Loucy (cell line): ENCODE data around the gene ARHGAP26.

Experiments used
- H2AFZ ChIP-seq: fragments of 200-600 bp; sonication (generic); 2 replicates; pipeline ENCODE4 v1.6.0; 2016; ENCODE audit warnings: antibody characterized with exemption, mild to moderate bottlenecking, low read length, moderate library complexity
- H3F3A ChIP-seq: fragments of 200-600 bp; 2 replicates; pipeline ENCODE4 v1.6.0; 2016; ENCODE audit warnings: antibody characterized with exemption, low read depth, mild to moderate bottlenecking
- H3K27me3 ChIP-seq: fragments of 200-600 bp; sonication (generic); 2 replicates; pipeline ENCODE4 v1.6.1; 2014; ENCODE audit warnings: low read length, mild to moderate bottlenecking; ENCODE audit not compliant: insufficient read depth, poor library complexity, severe bottlenecking
- H3K36me3 ChIP-seq: fragments of 200-600 bp; sonication (generic); 2 replicates; pipeline ENCODE4 v1.6.1; 2016; ENCODE audit warnings: low read length; ENCODE audit not compliant: insufficient read depth
- H3K4me1 ChIP-seq: fragments of 200-600 bp; sonication (generic); 2 replicates; pipeline ENCODE4 v1.5.1; 2014; ENCODE audit warnings: low read length, mild to moderate bottlenecking; ENCODE audit not compliant: insufficient read depth, poor library complexity, severe bottlenecking
- H3K4me2 ChIP-seq: fragments of 200-600 bp; sonication (generic); 2 replicates; pipeline ENCODE4 v1.6.0; 2014; ENCODE audit warnings: antibody characterized with exemption, low read length, low read depth, mild to moderate bottlenecking; ENCODE audit not compliant: poor library complexity, severe bottlenecking
- H3K4me3 ChIP-seq: fragments of 200-600 bp; sonication (generic); 2 replicates; pipeline ENCODE4 v1.5.1; 2014; ENCODE audit warnings: low read length, mild to moderate bottlenecking, mixed read lengths; ENCODE audit not compliant: poor library complexity, severe bottlenecking
- H3K79me2 ChIP-seq: fragments of 200-600 bp; sonication (generic); 2 replicates; pipeline ENCODE4 v1.6.1; 2014; ENCODE audit warnings: low read length; ENCODE audit not compliant: insufficient read depth
- H3K9ac ChIP-seq: fragments of 200-600 bp; sonication (generic); 2 replicates; pipeline ENCODE4 v1.6.0; 2014; ENCODE audit warnings: mild to moderate bottlenecking, low read depth, low read length, moderate library complexity; ENCODE audit not compliant: poor library complexity, severe bottlenecking
- H3K9me2 ChIP-seq: fragments of 200-600 bp; sonication (generic); replicated peaks from 2 replicates; pipeline ENCODE4 v1.6.1; 2016; ENCODE audit warnings: low read depth, low read length, mixed read lengths
- H3K9me3 ChIP-seq: fragments of 200-600 bp; sonication (generic); 2 replicates; pipeline ENCODE4 v1.6.1; 2014; ENCODE audit warnings: mild to moderate bottlenecking, antibody characterized with exemption, low read length, low read depth; ENCODE audit not compliant: insufficient read depth
- H4K20me1 ChIP-seq: fragments of 200-600 bp; sonication (generic); 2 replicates; pipeline ENCODE4 v1.6.0; 2014; ENCODE audit warnings: antibody characterized with exemption, low read length, mild to moderate bottlenecking; ENCODE audit not compliant: insufficient read depth, poor library complexity, severe bottlenecking
- CTCF ChIP-seq: fragments of 200-600 bp; sonication (generic); conservative IDR thresholded peaks from 2 replicates; pipeline ENCODE4 v1.5.1; 2014; ENCODE audit warnings: mild to moderate bottlenecking, antibody characterized with exemption, low read length
- EZH2phosphoT487 ChIP-seq: fragments of 200-600 bp; IDR thresholded peaks from 2 replicates; pipeline ENCODE4 v1.6.1; 2018; ENCODE audit warnings: antibody characterized with exemption, mild to moderate bottlenecking, moderate library complexity, borderline replicate concordance

Gene ARHGAP26

DNA sequence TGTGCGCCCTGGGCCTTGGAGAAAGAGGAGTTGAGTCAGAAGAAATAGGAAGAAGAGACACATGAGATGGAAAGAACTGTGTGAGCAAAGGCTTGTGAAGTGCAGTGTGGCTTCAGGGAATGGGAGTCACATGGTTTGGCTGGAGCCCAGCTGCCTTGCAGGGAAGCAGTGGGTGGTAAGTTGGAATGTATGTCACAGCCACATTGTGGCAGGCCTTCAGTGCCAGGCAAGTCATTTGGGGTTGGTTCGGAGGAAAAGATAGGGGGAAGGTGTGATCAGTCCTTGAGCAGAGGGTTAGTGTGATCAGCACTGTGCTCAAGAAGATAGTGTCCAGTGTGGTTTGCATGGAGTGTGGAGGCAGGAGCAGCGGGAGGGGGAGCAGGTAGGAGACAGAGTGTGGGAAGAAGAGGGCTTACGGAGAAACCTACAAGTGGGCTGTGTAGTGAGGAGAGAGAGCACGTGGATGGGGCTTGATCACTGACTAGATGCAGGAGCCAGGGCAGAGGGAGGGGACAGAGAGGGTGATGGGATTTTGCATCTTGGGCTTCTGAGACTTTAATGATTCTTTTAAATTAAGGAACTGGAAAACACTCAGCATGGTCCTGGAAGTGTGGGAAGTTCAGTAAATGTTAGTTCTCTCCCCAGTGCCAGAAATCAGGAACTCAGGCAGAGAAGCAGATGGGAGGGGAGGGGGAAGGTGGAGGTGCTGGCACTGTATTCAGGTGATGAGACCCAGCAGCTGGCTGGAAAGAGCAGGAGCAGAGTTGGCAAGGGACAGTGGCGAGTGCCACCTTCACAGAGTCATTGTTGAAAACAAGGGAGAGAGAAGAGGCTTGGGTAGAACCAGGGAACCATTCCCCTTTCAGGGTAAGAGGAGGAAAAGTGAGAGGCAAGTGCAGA, 46.6 kb downstream of the ARHGAP26 start:
- Histone ChIP-seq H3K4me1 (peaks cover 10% of the 10 kb centered on the region), H3K4me3 (no peak overlapping the region), H4K20me1 (no peaks in the 10 kb centered on the region), H3F3A (no peaks in the 10 kb centered on the region), H3K9ac (no peak overlapping the region), H3K79me2 (no peaks in the 10 kb centered on the region), H2AFZ (no peak overlapping the region), H3K9me3 (no peaks in the 10 kb centered on the region), H3K4me2 (no peak overlapping the region), H3K36me3 (no peaks in the 10 kb centered on the region), H3K27me3 (no peaks in the 10 kb centered on the region), H3K9me2 (no peaks in the 10 kb centered on the region)
- no peak for TF ChIP-seq CTCF
- TF ChIP-seq EZH2phosphoT487: no peak

- Histone ChIP-seq H3K4me1 (peaks cover 17% of the 10 kb centered on the region), H4K20me1 (no peaks in the 10 kb centered on the region), H3K79me2 (peaks cover 5% of the 10 kb centered on the region; the same call in 1 of the 2 replicates), H3K9ac (no peak overlapping the region), H3K4me2 (no peak overlapping the region), H3K4me3 (no peak overlapping the region), H3K9me3 (no peaks in the 10 kb centered on the region), H3K9me2 (no peaks in the 10 kb centered on the region), H3K27me3 (no peaks in the 10 kb centered on the region), H3K36me3 (no peaks in the 10 kb centered on the region), H3F3A (no peaks in the 10 kb centered on the region), H2AFZ (no peak overlapping the region)
- TF ChIP-seq EZH2phosphoT487 (no peak), CTCF (no peak)
Observed at GRCh38 chr5:142817949-142818431, 47.8 kb downstream of the ARHGAP26 start.

GRCh38 chr5:142819292-142819691, 49.1 kb downstream of the ARHGAP26 start:
- no peaks in the 10 kb centered on the region for H3K27me3 ChIP-seq
- no peaks in the 10 kb centered on the region for H3K36me3 ChIP-seq
- H3K4me1 ChIP-seq: peaks cover 23% of the 10 kb centered on the region
- H3K9me3 ChIP-seq: no peaks in the 10 kb centered on the region
- H4K20me1 ChIP-seq: no peaks in the 10 kb centered on the region
- no peak overlapping the region for H3K4me3 ChIP-seq
- H2AFZ ChIP-seq: no peak overlapping the region
- H3F3A ChIP-seq: no peaks in the 10 kb centered on the region
- H3K9ac ChIP-seq: no peak overlapping the region
- no peaks in the 10 kb centered on the region for H3K9me2 ChIP-seq
- no peak overlapping the region for H3K4me2 ChIP-seq
- TF ChIP-seq EZH2phosphoT487 (no peak), CTCF (no peak)
- H3K79me2 ChIP-seq: peaks cover 9% of the 10 kb centered on the region; the same call in 1 of the 2 replicates
